GM23338 (cell line): ENCODE results near the gene POU2F3. TPM values are rescaled to one million over a fixed set of nuclear protein-coding genes. Genes with fewer than 3 reads are reported as not detected.

ENCODE experiments used
- ATAC-seq: fragments of 200-7000 bp; cut with Tn5 transposase; 3 replicates; pipeline ENCODE4 v1.9.1; 2020
- DNase-seq: peaks from one replicate; pipeline ENCODE4 v3.0.0-alpha.2; 2015; ENCODE audit warnings: low spot score
- H2AFZ ChIP-seq: fragments of 200-600 bp; sonication (generic); 2 replicates; pipeline ENCODE4 v1.8.0; 2016; ENCODE audit warnings: antibody characterized with exemption, mild to moderate bottlenecking, moderate library complexity
- H3F3A ChIP-seq: fragments of 200-600 bp; sonication (generic); replicated peaks from 2 replicates; pipeline ENCODE4 v1.8.0; 2017; ENCODE audit warnings: antibody characterized with exemption, mixed run types, low read depth
- H3K27ac ChIP-seq: fragments of 200-600 bp; sonication (generic); 2 replicates; pipeline ENCODE4 v1.6.1; 2016; ENCODE audit warnings: low read depth
- H3K27me3 ChIP-seq: fragments of 200-600 bp; sonication (generic); 2 replicates; pipeline ENCODE4 v1.8.0; 2016; ENCODE audit warnings: mild to moderate bottlenecking, mixed run types, moderate library complexity; ENCODE audit not compliant: insufficient read depth
- H3K36me3 ChIP-seq: fragments of 200-600 bp; sonication (generic); 2 replicates; pipeline ENCODE4 v1.8.0; 2016; ENCODE audit warnings: mild to moderate bottlenecking; ENCODE audit not compliant: insufficient read depth
- H3K4me1 ChIP-seq: fragments of 200-600 bp; sonication (generic); 2 replicates; pipeline ENCODE4 v1.8.0; 2016; ENCODE audit warnings: mild to moderate bottlenecking, moderate library complexity; ENCODE audit not compliant: insufficient read depth
- H3K4me2 ChIP-seq: fragments of 200-600 bp; sonication (generic); 2 replicates; pipeline ENCODE4 v1.7.1; 2017; ENCODE audit warnings: mixed run types
- H3K4me3 ChIP-seq: fragments of 200-600 bp; sonication (generic); 2 replicates; pipeline ENCODE4 v1.6.1; 2016; ENCODE audit warnings: mixed run types
- H3K79me2 ChIP-seq: fragments of 200-600 bp; sonication (generic); replicated peaks from 2 replicates; pipeline ENCODE4 v1.8.0; 2017; ENCODE audit warnings: mild to moderate bottlenecking; ENCODE audit not compliant: insufficient read depth
- H3K9me2 ChIP-seq: fragments of 200-600 bp; sonication (generic); 2 replicates; pipeline ENCODE4 v1.8.0; 2017; ENCODE audit not compliant: insufficient read depth
- H4K20me1 ChIP-seq: fragments of 200-600 bp; sonication (generic); replicated peaks from 2 replicates; pipeline ENCODE4 v1.8.0; 2017; ENCODE audit warnings: mild to moderate bottlenecking; ENCODE audit not compliant: insufficient read depth
- H3K27ac Mint-ChIP-seq: 2 replicates; pipeline ENCODE4 v1.8.0; 2020; ENCODE audit warnings: inconsistent platforms, mild to moderate bottlenecking, moderate library complexity, mixed read lengths
- H3K27me3 Mint-ChIP-seq: 3 replicates; pipeline ENCODE4 v1.8.0; 2022; ENCODE audit warnings: low read depth, mild to moderate bottlenecking, moderate library complexity, mixed read lengths, inconsistent platforms; ENCODE audit not compliant: insufficient read depth, poor library complexity
- H3K36me3 Mint-ChIP-seq: 3 replicates; pipeline ENCODE4 v1.8.0; 2021; ENCODE audit warnings: low read depth, mild to moderate bottlenecking, inconsistent platforms, moderate library complexity, mixed read lengths
- H3K4me1 Mint-ChIP-seq: 3 replicates; pipeline ENCODE4 v1.8.0; 2020; ENCODE audit warnings: mild to moderate bottlenecking, inconsistent platforms, mixed read lengths
- H3K4me3 Mint-ChIP-seq: 3 replicates; pipeline ENCODE4 v1.8.0; 2021; ENCODE audit warnings: moderate library complexity, mild to moderate bottlenecking, inconsistent platforms, mixed read lengths
- H3K9me3 Mint-ChIP-seq: 3 replicates; pipeline ENCODE4 v1.8.0; 2020; ENCODE audit warnings: moderate library complexity, mild to moderate bottlenecking, inconsistent platforms, mixed read lengths
- CREB1 ChIP-seq: fragments of 250-450 bp; sonication (Bioruptor Pico); IDR thresholded peaks from 2 replicates; pipeline ENCODE4 v1.5.0; 2020; ENCODE audit warnings: low read depth, mild to moderate bottlenecking, moderate library complexity
- CTCF ChIP-seq, 2 experiments: fragments of 200-600 bp in 1 of 2; sonication (generic) in 1 of 2; conservative IDR thresholded peaks; 2 replicates each; pipeline versions ENCODE4 v1.5.1 to v1.6.1; 2016 to 2017; ENCODE audit warnings: antibody characterized with exemption in 2 of 2, low read depth in 2 of 2, mild to moderate bottlenecking in 2 of 2, moderate library complexity in 1 of 2
- ETS1 ChIP-seq: IDR thresholded peaks from 2 replicates; pipeline ENCODE4 v1.6.1; 2016; ENCODE audit warnings: antibody characterized with exemption
- EZH2 ChIP-seq: fragments of 200-600 bp; sonication (generic); IDR thresholded peaks from one replicate; pipeline ENCODE4 v1.8.0; 2017; ENCODE audit warnings: antibody characterized with exemption, mild to moderate bottlenecking, low read depth; ENCODE audit not compliant: unreplicated experiment
- EZH2phosphoT487 ChIP-seq: fragments of 200-600 bp; sonication (generic); IDR thresholded peaks from one replicate; pipeline ENCODE4 v1.8.1; 2018; ENCODE audit warnings: antibody characterized with exemption; ENCODE audit not compliant: unreplicated experiment
- JUNB ChIP-seq: IDR thresholded peaks from one replicate; pipeline ENCODE4 v1.6.1; 2016; ENCODE audit warnings: antibody characterized with exemption; ENCODE audit not compliant: unreplicated experiment
- NANOG ChIP-seq: IDR thresholded peaks from 2 replicates; pipeline ENCODE4 v1.6.1; 2016; ENCODE audit warnings: antibody characterized with exemption, borderline replicate concordance
- POLR2AphosphoS5 ChIP-seq: IDR thresholded peaks from 2 replicates; pipeline ENCODE4 v1.6.1; 2016; ENCODE audit warnings: antibody characterized with exemption, low read depth
- REST ChIP-seq: IDR thresholded peaks from one replicate; pipeline ENCODE4 v1.6.1; 2018; ENCODE audit warnings: antibody characterized with exemption; ENCODE audit not compliant: unreplicated experiment
- STAT1 ChIP-seq: IDR thresholded peaks from one replicate; pipeline ENCODE4 v1.6.1; 2016; ENCODE audit warnings: antibody characterized with exemption; ENCODE audit not compliant: unreplicated experiment
- ZNF114 ChIP-seq: fragments of 250-450 bp; sonication (Bioruptor Pico); IDR thresholded peaks from 2 replicates; pipeline ENCODE4 v1.5.0; 2020; ENCODE audit warnings: mild to moderate bottlenecking, moderate library complexity
- ZNF331 ChIP-seq: fragments of 250-450 bp; sonication (Bioruptor Pico); IDR thresholded peaks from 2 replicates; pipeline ENCODE4 v1.5.0; 2020; ENCODE audit warnings: low read depth, mild to moderate bottlenecking, moderate library complexity
- ZNF462 ChIP-seq: fragments of 250-450 bp; sonication (Bioruptor Pico); IDR thresholded peaks from 2 replicates; pipeline ENCODE4 v1.5.0; 2020; ENCODE audit warnings: mild to moderate bottlenecking, moderate library complexity
- polyA plus RNA-seq: library from polyadenylated mRNA; unstranded; fragments of >200 nt; fragmentation: Nextera tagmentation; extraction: Ambion mirVana; gene quantifications from 2 replicates; pipeline ENCODE4 v1.2.1, GENCODE V29; 2016
- total RNA-seq: library from RNA; depleted of rRNA; stranded (reverse); fragments of >200 nt; shearing (Covaris generic); gene quantifications from 2 replicates; pipeline ENCODE4 v1.2.3, GENCODE V29; 2014

The POU2F3 gene
- total and polyA plus RNA-seq, 2 experiments from 2014 or later, result 0.45 to 0.79 TPM

GRCh38 chr11:120219232-120219937 is 20.6 kb upstream of the POU2F3 start:
- no peaks in the 10 kb centered on the region for H3K9me2 ChIP-seq
- no peaks in the 10 kb centered on the region for H3K79me2 ChIP-seq
- no peaks in the 10 kb centered on the region for H4K20me1 ChIP-seq
- no peak overlapping the region for H3K27ac ChIP-seq
- no peak overlapping the region for H3K4me3 ChIP-seq
- DNase-seq (no peak), ATAC-seq (no peak)
- H3K36me3 Mint-ChIP-seq, result no peaks in the 10 kb centered on the region; the same call in 2 of the 3 replicates
- H3F3A ChIP-seq, result no peaks in the 10 kb centered on the region
- H3K9me3 Mint-ChIP-seq, result no peaks in the 10 kb centered on the region
- no peaks in the 10 kb centered on the region for H3K36me3 ChIP-seq
- peaks cover 25% of the 10 kb centered on the region for H3K4me1 Mint-ChIP-seq
- peaks cover 35% of the 10 kb centered on the region for H3K27me3 ChIP-seq
- H2AFZ ChIP-seq, result no peak overlapping the region
- H3K4me1 ChIP-seq, result no peaks in the 10 kb centered on the region
- H3K27me3 Mint-ChIP-seq, result peaks cover 40% of the 10 kb centered on the region
- no peak overlapping the region for H3K4me3 Mint-ChIP-seq
- H3K27ac Mint-ChIP-seq, result no peak overlapping the region
- H3K4me2 ChIP-seq, result no peak overlapping the region
- TF ChIP-seq JUNB (no peak), POLR2AphosphoS5 (no peak), ETS1 (no peak), STAT1 (no peak), ZNF462 (CRISPR knock-in tag) (no peak), CTCF (conservative IDR thresholded peaks at IDR 0.05; ENCODE audit: low read depth in 2 of 2) (no peak), ZNF114 (CRISPR knock-in tag) (no peak), EZH2 (no peak), NANOG (no peak), CREB1 (no peak), EZH2phosphoT487 (no peak), ZNF331 (CRISPR knock-in tag) (no peak), REST (no peak)
